GM19035 (cell line): Measurements from ENCODE around the gene SMYD3.

Experiments used
- ATAC-seq: cut with Tn5 transposase; IDR thresholded peaks from one replicate; pipeline ENCODE4 v1.9.1; 2021; ENCODE audit not compliant: unreplicated experiment

The SMYD3 gene

GRCh38 chr1:246283771-246284410 lies 223.2 kb downstream of the SMYD3 start:
- ATAC-seq: no peak

- ATAC-seq: no peak
Measured at GRCh38 chr1:246281639-246282038, 225.4 kb downstream of the SMYD3 start.

- ATAC-seq: no peak
Measured at GRCh38 chr1:246281195-246281594, 225.9 kb downstream of the SMYD3 start.

- ATAC-seq: no peak
Measured at GRCh38 chr1:246280551-246280950, 226.5 kb downstream of the SMYD3 start.

GRCh38 chr1:246279402-246279801 lies 227.7 kb downstream of the SMYD3 start:
- ATAC-seq: no peak

- ATAC-seq: no peak
Measured at GRCh38 chr1:246278371-246278770, 228.7 kb downstream of the SMYD3 start.

GRCh38 chr1:246275036-246275435 lies 232.0 kb downstream of the SMYD3 start:
- no peak for ATAC-seq

- no peak for ATAC-seq
Measured at GRCh38 chr1:246274186-246274585, 232.9 kb downstream of the SMYD3 start.

GRCh38 chr1:246271516-246271915 lies 235.6 kb downstream of the SMYD3 start:
- no peak for ATAC-seq

GRCh38 chr1:246270236-246270635 lies 236.8 kb downstream of the SMYD3 start:
- ATAC-seq: no peak

GRCh38 chr1:246269466-246269865 lies 237.6 kb downstream of the SMYD3 start:
- ATAC-seq: no peak

- no peak for ATAC-seq
Measured at GRCh38 chr1:246267896-246268295, 239.2 kb downstream of the SMYD3 start.

GRCh38 chr1:246267426-246267825 lies 239.7 kb downstream of the SMYD3 start:
- ATAC-seq: no peak

GRCh38 chr1:246265481-246265880 lies 241.6 kb downstream of the SMYD3 start:
- no peak for ATAC-seq

- no peak for ATAC-seq
Measured at GRCh38 chr1:246262281-246262680, 244.8 kb downstream of the SMYD3 start.

- ATAC-seq: no peak
Measured at GRCh38 chr1:246261639-246262038, 245.4 kb downstream of the SMYD3 start.

- ATAC-seq: no peak
Measured at GRCh38 chr1:246258250-246258649, 248.8 kb downstream of the SMYD3 start.

GRCh38 chr1:246255773-246256172 lies 251.3 kb downstream of the SMYD3 start:
- ATAC-seq: no peak

- ATAC-seq: no peak
Measured at GRCh38 chr1:246254854-246255253, 252.2 kb downstream of the SMYD3 start.

- ATAC-seq: no peak
Measured at GRCh38 chr1:246246430-246246829, 260.6 kb downstream of the SMYD3 start.

GRCh38 chr1:246245541-246245940 lies 261.5 kb downstream of the SMYD3 start:
- ATAC-seq: no peak

GRCh38 chr1:246232126-246232525 lies 275.0 kb downstream of the SMYD3 start:
- no peak for ATAC-seq

- no peak for ATAC-seq
Measured at GRCh38 chr1:246226041-246226440, 281.0 kb downstream of the SMYD3 start.
